ENCODE results near the gene P4HA1. TPM values are rescaled to one million over a fixed set of nuclear protein-coding genes. Genes with fewer than 3 reads are reported as not detected.
"Not testable (repeated sequence)": the region's sequence is repeated elsewhere in the genome, so short reads cannot be mapped to it uniquely, and the experiment has no call there.

Gene P4HA1
- total and polyA plus RNA-seq, 9 of the 15 experiments (the other 6 are each of a cell fraction or from before 2014, with no cell fraction given): 20.2 to 177 (median 28.6) TPM

DNA sequence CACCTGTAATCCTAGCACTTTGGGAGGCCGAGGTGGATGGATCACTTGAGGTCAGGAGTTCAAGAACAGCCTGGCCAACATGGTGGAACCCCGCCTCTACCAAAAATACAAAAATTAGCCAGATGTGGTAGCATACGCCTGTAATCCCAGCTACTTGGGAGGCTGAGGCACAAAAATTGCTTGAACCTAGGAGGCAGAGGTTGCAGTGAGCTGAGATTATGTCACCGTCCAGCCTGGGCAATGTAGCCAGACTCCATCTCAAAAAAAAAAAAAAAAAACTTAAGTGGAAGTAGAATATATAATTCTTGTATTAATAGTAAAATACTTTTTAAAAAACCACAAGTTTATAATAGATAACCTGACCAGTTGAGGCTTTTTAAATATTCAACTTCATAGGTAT lies 112.0 kb downstream of the P4HA1 start:
- H3K79me2 ChIP-seq (ENCODE audit: control insufficient read depth, insufficient read depth, low read length); CTCF ChIA-PET (ENCODE audit: low intra/inter-chr PET ratio); in situ Hi-C loops (cut with MboI); ATAC-seq; DNase-seq (ENCODE audit: extremely low read depth in 1 of 4, low spot score in 3 of 4); H3K27me3 ChIP-seq (ENCODE audit: control insufficient read depth in 2 of 2, insufficient read depth in 2 of 2, low read length in 2 of 2); H3K9me1 ChIP-seq (ENCODE audit: control insufficient read depth, insufficient read depth, low read length); H4K20me1 ChIP-seq (replicated peaks; ENCODE audit: control insufficient read depth, insufficient read depth, low read length); H3K36me3 ChIP-seq (ENCODE audit: control insufficient read depth, insufficient read depth, low read length); H2AFZ ChIP-seq (ENCODE audit: low read depth, low read length); BruUV-seq (replicated peaks); H3K4me2 ChIP-seq (ENCODE audit: insufficient read depth, low read length); H3K4me3 ChIP-seq; H3K9ac ChIP-seq (ENCODE audit: insufficient read depth in 1 of 2, low read depth in 2 of 2, low read length in 2 of 2); H3K4me1 ChIP-seq (replicated peaks in 1 of 2; ENCODE audit: control insufficient read depth in 2 of 2, insufficient read depth in 2 of 2, low read length in 2 of 2); intact Hi-C loops (cut with micrococcal nuclease); H3K27ac ChIP-seq (ENCODE audit: extremely low read depth, low read depth, low read length); FAIRE-seq: not testable (repeated sequence)
- TF ChIP-seq ZNF121 (CRISPR knock-in tag; conservative IDR thresholded peaks at IDR 0.05): peak; percentile 84
- WGBS (ENCODE audit: insufficient coverage, low coverage, missing lambda C conversion rate): 78% methylated on average over 4 of the region's 4 CpGs
- H3K9me3 ChIP-seq (replicated peaks; ENCODE audit: control insufficient read depth, insufficient read depth, low read depth, low read length): peaks cover 13% of the 10 kb centered on the region; the same call in 1 of the 2 replicates
- POLR2A ChIA-PET: interaction anchor here (0.6 to 0.7 kb wide), 2 partner anchors 143 to 186 kb away, joined by 3 read pairs; no protein-coding TSS in a partner anchor

DNA sequence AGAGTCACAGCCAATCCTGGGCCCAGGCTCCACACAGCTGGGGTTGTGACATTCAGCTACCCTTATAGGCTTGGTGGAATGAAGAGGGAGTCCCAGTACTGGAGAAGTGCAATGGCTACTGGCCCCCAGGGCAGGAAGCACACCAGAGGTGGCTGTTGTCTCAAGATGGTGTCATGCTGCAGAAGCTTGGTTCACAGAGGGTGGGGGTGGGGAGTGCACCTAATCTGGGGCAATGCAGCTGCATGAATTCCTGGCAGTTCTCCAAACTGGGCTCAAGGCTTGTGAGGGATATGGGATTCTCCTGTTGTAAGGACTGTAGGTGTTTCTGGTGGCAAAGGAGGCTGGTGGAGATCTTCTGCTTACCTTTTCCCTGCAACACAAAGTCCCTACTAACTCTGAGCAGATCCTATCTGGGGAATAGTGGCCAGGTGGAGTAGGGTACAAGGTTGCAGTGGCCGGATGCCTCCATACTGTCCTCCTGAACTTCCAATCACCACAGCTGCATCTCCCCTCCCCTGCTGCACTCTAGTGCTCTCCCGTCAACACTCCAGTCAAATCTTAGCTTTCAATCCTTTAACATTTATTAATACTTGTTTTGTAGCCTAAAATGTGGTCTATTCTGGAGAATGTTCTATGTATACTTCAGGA lies 114.7 kb downstream of the P4HA1 start:
- Histone ChIP-seq H3K79me2 (ENCODE audit: control insufficient read depth, insufficient read depth, low read length) (no peaks in the 10 kb centered on the region), H3K36me3 (ENCODE audit: control insufficient read depth, insufficient read depth, low read length) (no peaks in the 10 kb centered on the region), H3K9ac (ENCODE audit: insufficient read depth in 1 of 2, low read depth in 2 of 2, low read length in 2 of 2) (no peak overlapping the region), H3K4me3 (no peak overlapping the region), H4K20me1 (replicated peaks; ENCODE audit: control insufficient read depth, insufficient read depth, low read length) (no peaks in the 10 kb centered on the region), H2AFZ (ENCODE audit: low read depth, low read length) (peak overlapping the region; percentile 72; the same call in 1 of the 2 replicates), H3K9me3 (replicated peaks; ENCODE audit: control insufficient read depth, insufficient read depth, low read depth, low read length) (peaks cover 20% of the 10 kb centered on the region), H3K4me2 (ENCODE audit: insufficient read depth, low read length) (peak overlapping the region; percentile 36; the same call in 1 of the 2 replicates), H3K4me1 (replicated peaks in 1 of 2; ENCODE audit: control insufficient read depth in 2 of 2, insufficient read depth in 2 of 2, low read length in 2 of 2) (peaks cover 8 to 9% of the 10 kb centered on the region in 2 experiments; a peak in 3 of 5 replicates), H3K27me3 (ENCODE audit: control insufficient read depth in 2 of 2, insufficient read depth in 2 of 2, low read length in 2 of 2) (no peaks in the 10 kb centered on the region), H3K27ac (ENCODE audit: extremely low read depth, low read depth, low read length) (peak overlapping the region; percentile 54; the same call in 2 of the 3 replicates), H3K9me1 (ENCODE audit: control insufficient read depth, insufficient read depth, low read length) (no peaks in the 10 kb centered on the region)
- intact Hi-C loops (cut with micrococcal nuclease) (no loop called here), in situ Hi-C loops (cut with MboI) (no loop called here)
- CTCF ChIA-PET (ENCODE audit: low intra/inter-chr PET ratio): no interaction called here
- BruUV-seq (replicated peaks): no TSS peak
- POLR2A ChIA-PET: interaction anchor here (0.6 to 1.0 kb wide), 3 partner anchors 12 to 579 kb away, joined by 3 to 4 read pairs (median 3); no protein-coding TSS in a partner anchor
- FAIRE-seq: peak; percentile 77
- ATAC-seq: peak; percentile 95
- WGBS (ENCODE audit: insufficient coverage, low coverage, missing lambda C conversion rate): 22% methylated on average over 2 of the region's 2 CpGs
- DNase-seq (ENCODE audit: extremely low read depth in 1 of 4, low spot score in 3 of 4): peak in 2 of 4 experiments; percentile 59 to 86
- TF ChIP-seq ZNF717 (CRISPR knock-in tag; IDR thresholded peaks at IDR 0.05): no peak
- peak; percentile 32; the same call in 1 of the 2 replicates for TF ChIP-seq CC2D1A (IDR thresholded peaks at IDR 0.05)
- TF ChIP-seq JUND (IDR thresholded peaks at IDR 0.05; ENCODE audit: borderline replicate concordance, low read depth, low read length): no peak; the same call in 1 of the 2 replicates
- TF ChIP-seq JUND (tag; IDR thresholded peaks at IDR 0.05; ENCODE audit: borderline replicate concordance, low read depth, low read length): 0 out of 3 replicates have a peak, but pooled peaks have one; percentile 45
- TF ChIP-seq TCF3 (CRISPR knock-in tag; IDR thresholded peaks at IDR 0.05): peak; percentile 75
- TF ChIP-seq HDAC1 (IDR thresholded peaks at IDR 0.05): peak in 1 of 2 experiments; percentile 27; a peak in 1 of 4 replicates
- no peak for TF ChIP-seq ZNF668 (CRISPR knock-in tag; IDR thresholded peaks at IDR 0.05)
- 0 out of 2 replicates have a peak, but pooled peaks have one; percentile 41 for TF ChIP-seq MTA1 (IDR thresholded peaks at IDR 0.05; ENCODE audit: borderline replicate concordance)
- TF ChIP-seq FIP1L1 (IDR thresholded peaks at IDR 0.05; ENCODE audit: low read depth, low read length, poor library complexity, severe bottlenecking): no peak
- TF ChIP-seq, protein P1, sequence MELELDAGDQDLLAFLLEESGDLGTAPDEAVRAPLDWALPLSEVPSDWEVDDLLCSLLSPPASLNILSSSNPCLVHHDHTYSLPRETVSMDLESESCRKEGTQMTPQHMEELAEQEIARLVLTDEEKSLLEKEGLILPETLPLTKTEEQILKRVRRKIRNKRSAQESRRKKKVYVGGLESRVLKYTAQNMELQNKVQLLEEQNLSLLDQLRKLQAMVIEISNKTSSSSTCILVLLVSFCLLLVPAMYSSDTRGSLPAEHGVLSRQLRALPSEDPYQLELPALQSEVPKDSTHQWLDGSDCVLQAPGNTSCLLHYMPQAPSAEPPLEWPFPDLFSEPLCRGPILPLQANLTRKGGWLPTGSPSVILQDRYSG (tag; conservative IDR thresholded peaks at IDR 0.05; ENCODE audit: low read depth): no peak
- no peak for TF ChIP-seq CREBBP (IDR thresholded peaks at IDR 0.05; ENCODE audit: low read depth, low read length)
- 0 out of 2 replicates have a peak, but pooled peaks have one; percentile 33 for TF ChIP-seq RB1 (IDR thresholded peaks at IDR 0.05; ENCODE audit: low read depth)
- 0 out of 4 replicates have a peak, but pooled peaks of 1 of the 2 experiments have one; percentile 17 for TF ChIP-seq RCOR1 (IDR thresholded peaks at IDR 0.05; ENCODE audit: borderline replicate concordance in 1 of 2, low read depth in 2 of 2, low read length in 2 of 2)
